Activated CD4-positive, alpha-beta T cell treated with anti-CD3 and anti-CD28 coated beads for 48 hours (primary cell): ENCODE measurements around the gene STX12.
A peak's percentile ranks its signal among the peaks of the same experiment; 100 is the strongest.

Experiments
- DNase-seq: peaks from one replicate; pipeline ENCODE4 v3.0.0-alpha.2; 2020

Gene STX12

GRCh38 chr1:27872059-27872801 is 99.2 kb downstream of the STX12 start, which contains the start of gene THEMIS2:
THEMIS2 (plus strand) TSS chr1:27872544; CDS start chr1:27872572, 28 bp downstream.
- DNase-seq, result peak; percentile 85

- DNase-seq, result peak; percentile 68
Observed at GRCh38 chr1:27872802-27873551, 100.0 kb downstream of the STX12 start.

DNA sequence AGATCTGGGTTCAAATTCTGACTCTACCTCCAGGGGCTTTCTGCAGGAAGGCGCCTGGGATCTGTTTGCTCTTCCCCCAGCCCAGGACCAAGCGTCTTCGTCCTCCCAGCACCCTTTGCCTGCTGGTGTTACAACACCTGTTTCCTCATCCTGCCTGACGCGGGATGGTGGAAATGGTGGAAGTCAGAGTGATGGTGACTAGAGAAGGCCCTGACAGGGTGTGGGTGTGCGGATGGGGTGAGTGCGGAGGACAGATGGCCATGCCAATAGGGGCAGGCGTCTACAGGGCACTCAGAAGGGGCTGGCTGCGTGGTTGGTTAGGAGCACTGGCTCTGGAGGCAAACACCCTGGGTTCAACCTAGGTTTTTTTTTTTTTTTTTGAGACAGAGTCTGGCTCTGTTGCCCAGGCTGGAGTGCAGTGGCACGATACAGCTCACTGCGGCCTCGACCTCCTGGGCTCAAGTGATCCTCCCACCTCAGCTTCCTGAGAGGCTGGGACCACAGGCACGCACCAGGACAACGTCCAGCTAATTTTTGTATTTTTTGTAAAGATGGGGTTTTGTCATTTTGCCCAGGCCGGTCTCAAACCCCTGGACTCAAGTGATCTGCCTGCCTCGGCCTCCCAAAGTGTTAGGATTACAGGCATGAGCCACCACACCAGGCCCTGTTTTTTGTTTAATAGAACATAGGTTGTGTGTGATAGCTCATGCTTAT is 100.8 kb downstream of the STX12 start:
- peak; percentile 29 for DNase-seq
